Measurements from ENCODE around the gene NENF.

DNA sequence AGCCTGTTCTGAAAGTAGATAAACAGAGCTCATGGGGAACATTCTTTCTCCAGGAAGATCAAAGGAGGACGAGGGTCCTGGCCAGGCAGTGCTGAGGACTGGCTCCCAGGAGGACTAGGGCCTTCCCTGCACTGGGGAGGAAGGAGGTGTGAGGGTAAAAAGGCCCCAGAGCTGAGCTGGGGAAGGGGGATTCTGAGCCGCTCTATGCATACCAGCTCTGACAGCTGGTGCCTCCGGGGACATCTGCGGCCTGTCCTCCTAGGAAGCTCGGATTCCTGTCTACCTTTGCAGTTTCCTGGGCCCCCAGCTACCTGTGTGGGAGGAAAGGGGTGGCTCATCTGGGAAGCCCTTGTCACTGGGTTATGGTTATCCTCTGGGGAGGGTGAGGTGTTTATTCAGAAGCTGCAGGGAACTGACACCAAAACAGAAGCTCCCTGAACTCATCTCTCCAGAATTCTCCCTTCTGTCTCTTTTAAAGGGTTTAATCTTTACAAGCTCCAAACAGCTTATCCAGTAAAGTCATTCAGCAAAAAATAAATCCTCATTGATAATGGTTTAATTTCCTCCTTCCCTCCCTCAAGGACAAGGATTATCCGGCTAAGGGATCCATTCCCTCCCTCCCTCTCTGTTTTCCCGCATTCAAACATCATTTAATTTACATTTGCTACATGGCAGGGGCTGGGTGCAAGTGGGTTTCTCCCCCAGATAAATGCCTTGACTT lies 31.0 kb downstream of the NENF start:
- TF ChIP-seq, protein P1, sequence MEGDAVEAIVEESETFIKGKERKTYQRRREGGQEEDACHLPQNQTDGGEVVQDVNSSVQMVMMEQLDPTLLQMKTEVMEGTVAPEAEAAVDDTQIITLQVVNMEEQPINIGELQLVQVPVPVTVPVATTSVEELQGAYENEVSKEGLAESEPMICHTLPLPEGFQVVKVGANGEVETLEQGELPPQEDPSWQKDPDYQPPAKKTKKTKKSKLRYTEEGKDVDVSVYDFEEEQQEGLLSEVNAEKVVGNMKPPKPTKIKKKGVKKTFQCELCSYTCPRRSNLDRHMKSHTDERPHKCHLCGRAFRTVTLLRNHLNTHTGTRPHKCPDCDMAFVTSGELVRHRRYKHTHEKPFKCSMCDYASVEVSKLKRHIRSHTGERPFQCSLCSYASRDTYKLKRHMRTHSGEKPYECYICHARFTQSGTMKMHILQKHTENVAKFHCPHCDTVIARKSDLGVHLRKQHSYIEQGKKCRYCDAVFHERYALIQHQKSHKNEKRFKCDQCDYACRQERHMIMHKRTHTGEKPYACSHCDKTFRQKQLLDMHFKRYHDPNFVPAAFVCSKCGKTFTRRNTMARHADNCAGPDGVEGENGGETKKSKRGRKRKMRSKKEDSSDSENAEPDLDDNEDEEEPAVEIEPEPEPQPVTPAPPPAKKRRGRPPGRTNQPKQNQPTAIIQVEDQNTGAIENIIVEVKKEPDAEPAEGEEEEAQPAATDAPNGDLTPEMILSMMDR (IDR thresholded peaks at IDR 0.05): no peak
- no peak for TF ChIP-seq POLR2A (IDR thresholded peaks at IDR 0.05)
